DOHH2 (cell line): Measurements from ENCODE around the gene MPHOSPH9.

Experiments used
- EZH2phosphoT487 ChIP-seq: fragments of 200-600 bp; sonication (generic); IDR thresholded peaks from 2 replicates; pipeline ENCODE4 v1.6.1; 2017; ENCODE audit warnings: borderline replicate concordance, mild to moderate bottlenecking, antibody characterized with exemption, low read length, moderate library complexity, mixed read lengths
- TF ChIP-seq, protein P1 (sequence below): fragments of 200-600 bp; sonication (generic); IDR thresholded peaks from one replicate; pipeline ENCODE4 v1.5.1; 2014; ENCODE audit warnings: antibody characterized with exemption, mild to moderate bottlenecking, low read depth, low read length; ENCODE audit not compliant: poor library complexity, severe bottlenecking

- TF ChIP-seq, protein P1, sequence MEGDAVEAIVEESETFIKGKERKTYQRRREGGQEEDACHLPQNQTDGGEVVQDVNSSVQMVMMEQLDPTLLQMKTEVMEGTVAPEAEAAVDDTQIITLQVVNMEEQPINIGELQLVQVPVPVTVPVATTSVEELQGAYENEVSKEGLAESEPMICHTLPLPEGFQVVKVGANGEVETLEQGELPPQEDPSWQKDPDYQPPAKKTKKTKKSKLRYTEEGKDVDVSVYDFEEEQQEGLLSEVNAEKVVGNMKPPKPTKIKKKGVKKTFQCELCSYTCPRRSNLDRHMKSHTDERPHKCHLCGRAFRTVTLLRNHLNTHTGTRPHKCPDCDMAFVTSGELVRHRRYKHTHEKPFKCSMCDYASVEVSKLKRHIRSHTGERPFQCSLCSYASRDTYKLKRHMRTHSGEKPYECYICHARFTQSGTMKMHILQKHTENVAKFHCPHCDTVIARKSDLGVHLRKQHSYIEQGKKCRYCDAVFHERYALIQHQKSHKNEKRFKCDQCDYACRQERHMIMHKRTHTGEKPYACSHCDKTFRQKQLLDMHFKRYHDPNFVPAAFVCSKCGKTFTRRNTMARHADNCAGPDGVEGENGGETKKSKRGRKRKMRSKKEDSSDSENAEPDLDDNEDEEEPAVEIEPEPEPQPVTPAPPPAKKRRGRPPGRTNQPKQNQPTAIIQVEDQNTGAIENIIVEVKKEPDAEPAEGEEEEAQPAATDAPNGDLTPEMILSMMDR, result no peak
- TF ChIP-seq EZH2phosphoT487, result no peak
Measured at GRCh38 chr12:123148655-123149054, 84.3 kb downstream of the MPHOSPH9 start.
